Activated CD4-positive, CD25-positive, alpha-beta regulatory T cell (primary cell): ENCODE data around the gene JAKMIP3.

Source experiments
- DNase-seq, 4 experiments: peaks; one replicate each; lab custom pipeline; 2025; lab: John Stamatoyannopoulos, UW

The JAKMIP3 gene

GRCh38 chr10:132098539-132099388 lies 33.0 kb downstream of the JAKMIP3 start:
- no peak for DNase-seq

DNA sequence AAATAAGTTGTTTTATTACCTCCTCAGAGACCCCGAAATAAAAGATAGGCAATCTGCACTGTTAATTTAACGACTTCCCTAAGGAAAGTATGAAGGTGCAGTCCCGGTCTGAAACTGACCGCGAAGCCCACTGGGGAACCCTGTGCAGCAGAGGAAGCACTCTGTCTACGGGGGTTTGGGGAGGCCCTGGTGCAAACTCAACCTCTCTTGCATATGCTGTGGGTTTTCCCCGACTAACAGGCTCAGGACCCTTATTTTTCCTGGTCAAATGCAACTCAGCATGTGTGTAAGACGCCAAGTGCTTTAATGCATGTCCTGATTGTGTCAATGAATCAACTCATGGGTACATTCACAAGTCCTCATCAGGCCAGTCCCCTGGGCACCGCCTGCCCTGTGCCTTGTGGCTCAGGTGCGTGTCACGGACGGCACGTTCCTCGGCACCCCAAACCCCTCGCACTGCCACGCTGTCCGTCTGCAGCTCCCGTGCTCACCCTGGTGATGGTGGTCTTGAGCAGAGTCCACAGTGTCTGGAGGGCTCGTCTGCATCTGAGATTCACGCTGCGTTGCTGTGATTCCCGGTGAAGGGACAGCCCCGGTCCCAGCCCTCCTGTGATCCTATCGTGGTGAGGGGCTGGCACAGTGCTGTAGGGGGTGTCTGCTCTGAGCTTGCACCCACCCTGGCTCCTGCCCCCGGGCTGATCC lies 33.8 kb downstream of the JAKMIP3 start:
- no peak for DNase-seq

DNA sequence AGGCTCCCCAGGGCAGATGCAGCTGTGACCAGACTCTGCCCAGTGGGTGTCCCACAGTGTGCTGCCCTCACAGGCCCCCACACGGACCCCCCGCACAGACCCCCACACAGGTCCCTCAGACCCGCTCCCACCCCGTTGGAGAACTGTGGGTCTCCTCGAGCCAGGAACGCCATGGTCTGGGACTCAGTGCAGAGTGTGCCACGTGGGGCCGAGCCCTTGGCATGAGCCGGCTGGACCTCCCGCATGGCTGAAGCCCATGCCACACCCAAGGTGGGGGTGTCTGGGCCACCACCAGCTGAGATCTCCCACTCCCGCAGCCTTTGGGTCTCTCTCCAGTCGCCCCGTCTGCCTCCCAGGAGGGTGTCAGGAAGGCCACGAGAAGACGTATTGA lies 34.3 kb downstream of the JAKMIP3 start:
- no peak for DNase-seq

GRCh38 chr10:132100556-132101349 lies 35.0 kb downstream of the JAKMIP3 start:
- no peak for DNase-seq

GRCh38 chr10:132101529-132101928 lies 35.8 kb downstream of the JAKMIP3 start:
- no peak for DNase-seq

- DNase-seq: no peak
Observed at GRCh38 chr10:132102071-132102716, 36.4 kb downstream of the JAKMIP3 start.

GRCh38 chr10:132102717-132103110 lies 37.0 kb downstream of the JAKMIP3 start:
- DNase-seq: no peak

DNA sequence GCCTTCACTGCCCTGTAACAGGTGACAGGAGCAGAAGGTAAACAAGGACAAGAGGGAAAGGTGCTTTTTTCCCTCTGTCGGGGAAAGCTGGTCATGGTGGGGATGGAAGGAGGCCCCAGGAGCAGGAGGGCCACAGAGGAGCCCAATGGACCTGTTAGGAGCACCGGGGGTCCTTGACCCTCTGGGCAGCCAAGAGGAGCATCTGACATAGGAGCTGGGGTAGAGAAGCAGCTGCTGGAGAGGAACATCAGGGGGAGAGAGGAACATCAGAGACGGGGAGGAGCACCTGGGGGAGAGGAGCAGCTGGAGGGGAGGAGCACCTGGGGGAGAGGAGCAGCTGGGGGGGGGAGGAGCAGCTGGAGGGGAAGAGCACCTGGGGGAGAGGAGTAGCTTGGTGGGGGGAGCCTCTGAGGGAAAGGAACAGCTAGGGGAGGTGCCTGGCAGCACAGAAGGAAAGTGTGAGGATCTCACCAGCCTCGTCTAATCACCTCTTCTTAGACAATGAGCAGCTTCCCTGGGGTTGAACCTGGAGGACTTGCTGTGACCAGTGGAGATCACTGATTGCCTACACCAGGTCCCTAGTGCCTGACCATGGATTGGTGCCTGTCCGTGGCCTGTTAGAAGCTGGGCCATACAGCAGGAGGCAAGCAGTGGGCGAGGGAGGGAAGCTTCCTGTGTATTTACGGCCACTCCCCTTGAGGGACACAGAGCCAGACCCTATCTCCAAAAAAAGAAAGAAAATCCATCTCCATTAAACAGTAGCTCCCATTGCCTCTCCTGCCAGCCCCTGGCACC lies 37.6 kb downstream of the JAKMIP3 start:
- no peak for DNase-seq

GRCh38 chr10:132104062-132104461 lies 38.3 kb downstream of the JAKMIP3 start:
- no peak for DNase-seq

DNA sequence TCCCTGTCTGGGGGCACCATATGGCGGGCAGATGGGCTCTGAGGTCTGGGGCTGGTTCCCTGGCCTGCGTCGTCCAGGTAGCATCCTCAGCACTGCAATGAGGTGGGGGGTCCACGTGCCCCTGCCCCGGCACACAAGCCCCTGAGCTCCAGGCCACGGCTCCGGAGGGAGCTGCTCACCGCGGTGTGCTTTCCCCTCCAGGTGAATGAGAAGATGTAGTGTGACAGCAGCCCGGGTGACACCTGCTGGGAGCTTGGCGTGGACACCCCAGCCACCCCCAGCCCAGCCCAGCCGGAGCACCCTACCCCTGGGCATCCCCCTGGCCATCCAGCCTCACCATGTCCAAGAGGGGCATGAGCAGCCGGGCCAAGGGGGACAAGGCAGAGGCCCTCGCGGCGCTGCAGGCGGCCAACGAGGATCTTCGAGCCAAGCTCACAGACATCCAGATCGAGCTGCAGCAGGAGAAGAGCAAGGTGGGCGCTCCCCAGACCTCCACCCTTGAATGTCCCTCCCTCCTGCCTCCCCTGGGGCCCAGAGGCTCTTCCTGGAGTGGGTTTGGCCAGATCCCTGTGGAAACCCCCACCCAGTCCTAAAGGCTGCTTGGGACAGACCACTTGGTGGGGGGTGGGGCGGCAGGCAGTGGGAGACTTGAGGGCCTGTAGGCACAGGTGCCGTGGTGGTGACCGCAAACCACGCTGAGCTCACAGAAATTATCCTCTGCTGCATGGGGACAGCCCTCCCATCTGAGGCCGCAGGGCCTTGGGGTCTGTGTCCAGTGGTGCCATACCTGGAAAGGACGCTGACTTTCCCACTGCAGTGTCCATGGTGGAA lies 38.9 kb downstream of the JAKMIP3 start:
- no peak for DNase-seq

- no peak for DNase-seq
Observed at GRCh38 chr10:132105302-132105995, 39.7 kb downstream of the JAKMIP3 start.

DNA sequence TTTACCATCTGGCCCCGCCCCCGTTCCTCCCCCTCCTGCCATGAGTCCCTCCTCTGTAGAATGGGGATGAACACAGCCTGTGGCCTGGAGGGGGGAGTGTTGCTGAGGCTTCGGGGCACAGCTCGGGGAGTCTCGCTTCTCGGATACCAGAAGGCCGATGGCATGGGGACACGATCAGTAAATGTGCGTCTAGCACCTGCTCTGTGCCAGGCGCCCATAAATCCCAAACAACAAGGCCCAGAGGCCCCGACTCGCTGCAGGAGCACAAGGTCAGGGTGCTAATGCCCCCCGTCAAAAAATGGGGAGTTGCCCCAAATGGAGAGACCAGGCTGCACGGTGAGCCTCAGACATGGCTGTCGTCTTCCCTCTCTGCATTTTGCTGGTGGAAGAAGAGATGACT lies 40.7 kb downstream of the JAKMIP3 start:
- DNase-seq: no peak

- no peak for DNase-seq
Observed at GRCh38 chr10:132107186-132107948, 41.6 kb downstream of the JAKMIP3 start.

- no peak for DNase-seq
Observed at GRCh38 chr10:132107949-132108877, 42.5 kb downstream of the JAKMIP3 start.

- DNase-seq: no peak
Observed at GRCh38 chr10:132109341-132110110, 43.8 kb downstream of the JAKMIP3 start.

DNA sequence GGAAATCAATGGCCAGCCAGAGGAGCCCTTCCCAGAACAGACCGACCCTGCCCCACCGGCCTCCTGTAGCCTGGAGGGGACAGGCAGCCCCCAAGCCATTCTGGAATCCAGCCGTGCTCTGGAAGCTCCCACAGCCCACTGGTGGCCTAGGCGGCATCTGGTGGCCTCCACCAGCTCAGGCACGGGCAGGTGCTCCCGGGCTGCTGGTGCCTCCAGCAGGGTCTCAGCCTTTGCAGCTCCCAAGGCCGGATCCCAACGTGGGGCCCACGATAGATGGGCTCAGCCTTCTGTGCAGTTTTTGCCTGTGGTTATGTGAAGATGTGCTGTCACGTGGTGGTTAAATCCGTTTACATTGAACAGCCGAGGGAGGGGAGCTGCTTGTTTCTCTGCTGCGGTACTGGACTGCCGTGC lies 44.4 kb downstream of the JAKMIP3 start:
- no peak for DNase-seq

- DNase-seq: no peak
Observed at GRCh38 chr10:132110713-132111112, 45.0 kb downstream of the JAKMIP3 start.
